Mucosa of descending colon (tissue), 3 donors: ENCODE data around the gene MANBA. TPM values are rescaled to one million over a fixed set of nuclear protein-coding genes. Genes with fewer than 3 reads are reported as not detected.
A peak's percentile ranks its signal among the peaks of the same experiment; 100 is the strongest.

Experiments
- ATAC-seq: fragments of 200-7000 bp; cut with Tn5 transposase; one replicate; pipeline ENCODE4 v1.9.1; 2020; ENCODE audit warnings: mild to moderate bottlenecking, moderate library complexity
- DNase-seq, 3 donors: peaks; one replicate each; pipeline ENCODE4 v3.0.0-alpha.2; 2020
- H3K36me3 ChIP-seq: fragments of 200-600 bp; one replicate; pipeline ENCODE4 v1.8.0; 2021; ENCODE audit warnings: low read depth, mild to moderate bottlenecking
- H3K4me1 ChIP-seq: fragments of 200-600 bp; one replicate; pipeline ENCODE4 v1.8.0; 2021; ENCODE audit warnings: low read depth, mild to moderate bottlenecking
- H3K4me3 ChIP-seq: fragments of 200-600 bp; one replicate; pipeline ENCODE4 v1.8.0; 2021; ENCODE audit warnings: mild to moderate bottlenecking
- H3K9me3 ChIP-seq: fragments of 200-600 bp; one replicate; pipeline ENCODE4 v1.8.0; 2021; ENCODE audit warnings: mild to moderate bottlenecking
- intact Hi-C, 2 donors: fragments of 100-400 bp; cut with DNase I in 1 of 2; cut with micrococcal nuclease in 1 of 2; formaldehyde crosslinking; loops; one replicate each; pipeline versions ENCODE4 v1.11.0 to v1.11.1; 2022; cut with DNase I, micrococcal nuclease
- total RNA-seq, 3 donors: library from RNA; stranded (reverse); fragmentation: NEBNext Ultra II Directional in 2 of 3; extraction: Animal tissue kit (Norgen Biotek cat#: 25700) in 2 of 3; gene quantifications; one replicate each; pipeline versions ENCODE4 v1.2.1 to v1.2.4, GENCODE V29; 2021 to 2023
- TF ChIP-seq, protein P1 (sequence below): fragments of 200-600 bp; IDR thresholded peaks from one replicate; pipeline ENCODE4 v1.8.0; 2022; ENCODE audit warnings: antibody characterized with exemption, mild to moderate bottlenecking
- donor health status: DM: no; HTN: no; CAD: no; lungs with moderate emphysema.
- donor health status: DM: no; HTN: no; CAD: no.
- donor health status: DM: no; HTN: yes; CAD: no.

The MANBA gene
- total RNA-seq, 3 donors from 2014 or later, result 15.5 to 25.0 (median 19.9) TPM

DNA sequence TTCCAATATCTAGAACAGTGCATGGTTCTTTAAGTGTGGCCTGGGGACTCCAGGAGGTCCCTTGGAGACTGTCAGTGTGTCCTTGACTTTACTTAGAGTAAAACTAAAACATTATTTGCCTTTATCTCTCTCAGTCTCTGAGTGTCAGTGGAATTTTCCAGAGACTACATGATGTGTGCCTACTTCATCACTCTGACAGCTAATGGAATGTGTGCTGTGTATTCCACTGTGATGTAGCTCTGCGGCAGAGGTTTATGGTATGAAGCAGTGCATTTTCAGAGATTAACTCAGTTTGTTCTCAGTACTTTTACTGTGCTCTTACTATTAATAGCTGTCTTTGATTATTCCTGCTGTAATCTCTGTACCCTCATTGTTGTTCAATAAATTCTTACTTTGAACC is 85.6 kb downstream of the MANBA start:
- ATAC-seq (no peak), DNase-seq (no peak)
- TF ChIP-seq, protein P1, sequence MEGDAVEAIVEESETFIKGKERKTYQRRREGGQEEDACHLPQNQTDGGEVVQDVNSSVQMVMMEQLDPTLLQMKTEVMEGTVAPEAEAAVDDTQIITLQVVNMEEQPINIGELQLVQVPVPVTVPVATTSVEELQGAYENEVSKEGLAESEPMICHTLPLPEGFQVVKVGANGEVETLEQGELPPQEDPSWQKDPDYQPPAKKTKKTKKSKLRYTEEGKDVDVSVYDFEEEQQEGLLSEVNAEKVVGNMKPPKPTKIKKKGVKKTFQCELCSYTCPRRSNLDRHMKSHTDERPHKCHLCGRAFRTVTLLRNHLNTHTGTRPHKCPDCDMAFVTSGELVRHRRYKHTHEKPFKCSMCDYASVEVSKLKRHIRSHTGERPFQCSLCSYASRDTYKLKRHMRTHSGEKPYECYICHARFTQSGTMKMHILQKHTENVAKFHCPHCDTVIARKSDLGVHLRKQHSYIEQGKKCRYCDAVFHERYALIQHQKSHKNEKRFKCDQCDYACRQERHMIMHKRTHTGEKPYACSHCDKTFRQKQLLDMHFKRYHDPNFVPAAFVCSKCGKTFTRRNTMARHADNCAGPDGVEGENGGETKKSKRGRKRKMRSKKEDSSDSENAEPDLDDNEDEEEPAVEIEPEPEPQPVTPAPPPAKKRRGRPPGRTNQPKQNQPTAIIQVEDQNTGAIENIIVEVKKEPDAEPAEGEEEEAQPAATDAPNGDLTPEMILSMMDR, result no peak
- Histone ChIP-seq H3K4me3 (no peak overlapping the region), H3K9me3 (no peaks in the 10 kb centered on the region), H3K36me3 (no peaks in the 10 kb centered on the region), H3K4me1 (no peaks in the 10 kb centered on the region)
- intact Hi-C loops, result no loop called here

DNA sequence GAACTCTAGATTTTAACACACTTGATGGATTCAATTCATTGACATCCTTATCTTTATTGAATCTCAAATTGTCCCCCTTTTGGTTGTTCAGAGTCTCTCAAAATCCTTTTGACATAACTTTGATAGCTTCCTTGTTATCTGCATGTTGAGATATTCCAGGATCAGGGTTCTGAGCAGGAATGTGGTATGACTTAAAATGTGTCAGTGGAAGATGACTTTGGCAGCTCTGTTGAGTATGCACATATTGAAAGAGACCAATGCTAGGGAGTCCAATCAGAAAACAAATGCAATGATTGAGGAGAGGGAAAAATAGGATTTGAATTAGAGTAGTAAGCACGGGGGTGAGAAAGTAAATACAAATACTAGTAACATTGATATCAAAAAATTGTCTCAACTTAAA is 93.8 kb downstream of the MANBA start:
- TF ChIP-seq, protein P1, result no peak
- H3K4me3 ChIP-seq, result no peak overlapping the region
- DNase-seq (no peak), ATAC-seq (no peak)
- no peaks in the 10 kb centered on the region for H3K4me1 ChIP-seq
- H3K36me3 ChIP-seq, result no peaks in the 10 kb centered on the region
- no peaks in the 10 kb centered on the region for H3K9me3 ChIP-seq
- intact Hi-C loops, result no loop called here

DNA sequence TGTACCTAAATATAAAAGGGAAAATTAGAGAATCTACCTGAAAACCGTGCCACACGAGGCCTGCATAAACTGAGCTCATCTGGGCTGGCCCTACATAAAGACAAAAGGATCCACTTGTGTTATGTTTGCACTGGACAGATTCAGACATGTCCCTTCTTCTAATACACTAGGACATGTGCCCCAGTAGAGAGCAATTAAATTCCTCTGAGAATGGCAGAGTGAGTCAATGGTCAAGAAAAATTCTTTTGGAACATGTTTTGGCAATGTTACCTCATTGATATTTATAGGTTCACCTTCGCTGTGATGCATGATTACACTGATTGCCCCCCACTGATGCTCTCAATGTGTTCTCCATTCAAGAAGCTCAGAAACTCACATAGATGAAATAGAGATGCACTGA is 95.2 kb downstream of the MANBA start:
- H3K4me3 ChIP-seq, result no peak overlapping the region
- TF ChIP-seq, protein P1, result no peak
- H3K36me3 ChIP-seq, result no peaks in the 10 kb centered on the region
- no peak for DNase-seq
- intact Hi-C loops, result no loop called here
- no peaks in the 10 kb centered on the region for H3K4me1 ChIP-seq
- H3K9me3 ChIP-seq, result no peaks in the 10 kb centered on the region
- ATAC-seq, result no peak

DNA sequence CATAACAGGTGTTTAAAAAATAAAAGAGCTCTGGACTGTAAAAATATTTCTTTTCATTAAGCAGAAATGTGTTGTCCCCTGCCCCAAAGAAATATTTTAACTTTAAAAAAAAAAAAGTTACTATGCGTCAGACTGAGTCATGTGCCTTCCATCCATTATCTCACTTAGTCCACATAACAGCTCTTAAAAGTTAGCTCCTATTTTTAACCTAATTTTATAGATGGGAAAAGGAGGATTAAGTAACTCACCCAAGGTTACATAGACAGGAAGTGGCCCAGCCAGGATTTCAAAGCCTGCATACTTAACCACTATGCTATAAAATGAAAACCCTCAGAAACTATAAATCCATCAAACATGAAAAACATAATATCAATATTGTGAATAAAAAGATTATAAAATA is 97.7 kb downstream of the MANBA start:
- Histone ChIP-seq H3K4me3 (no peak overlapping the region), H3K36me3 (no peaks in the 10 kb centered on the region), H3K4me1 (no peaks in the 10 kb centered on the region), H3K9me3 (no peaks in the 10 kb centered on the region)
- DNase-seq (no peak), ATAC-seq (no peak)
- TF ChIP-seq, protein P1, result no peak
- intact Hi-C loops, result no loop called here

DNA sequence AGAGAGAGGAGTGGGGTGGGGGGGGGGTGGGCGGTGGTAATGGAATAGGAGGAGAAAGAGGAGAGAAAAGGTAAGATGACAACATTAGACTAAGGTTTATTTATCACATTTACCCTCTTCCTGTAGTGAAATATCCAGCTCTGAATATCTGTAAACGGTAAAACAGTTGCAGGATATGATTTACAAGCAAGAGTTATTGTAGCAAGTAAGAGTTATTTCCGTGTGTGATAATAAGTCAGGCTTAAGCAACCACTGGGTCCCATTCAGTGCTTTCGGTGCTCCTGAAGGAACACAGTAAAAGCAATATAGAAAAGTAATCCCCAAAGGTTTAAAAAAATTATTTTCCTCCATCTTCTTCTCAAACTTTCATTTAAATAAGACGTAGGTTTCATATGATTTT is 103.6 kb downstream of the MANBA start:
- no peaks in the 10 kb centered on the region for H3K36me3 ChIP-seq
- H3K9me3 ChIP-seq, result no peaks in the 10 kb centered on the region
- intact Hi-C loops, result no loop called here
- ATAC-seq, result peak; percentile 56
- TF ChIP-seq, protein P1, result no peak
- no peaks in the 10 kb centered on the region for H3K4me1 ChIP-seq
- no peak for DNase-seq
- H3K4me3 ChIP-seq, result no peak overlapping the region

DNA sequence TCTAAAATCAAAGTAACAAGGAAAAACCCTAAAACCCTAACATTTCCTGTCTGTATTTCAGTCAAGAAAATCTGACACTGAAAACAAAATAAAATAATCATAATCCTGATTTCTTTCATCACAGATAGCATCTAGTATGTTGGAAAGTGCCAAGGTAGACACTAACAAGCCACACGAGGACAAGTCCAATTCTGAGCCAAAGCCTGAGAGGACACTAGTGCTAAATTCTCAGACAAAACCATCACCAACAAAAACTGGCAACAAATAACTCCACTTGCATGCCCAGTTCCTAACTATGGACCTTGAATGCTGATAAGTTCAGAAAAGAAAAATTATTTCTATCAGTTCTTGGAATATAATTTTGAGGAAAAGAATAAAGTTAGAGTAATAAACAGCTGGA is 113.7 kb downstream of the MANBA start:
- no peak overlapping the region for H3K4me3 ChIP-seq
- intact Hi-C loops, result no loop called here
- H3K4me1 ChIP-seq, result no peaks in the 10 kb centered on the region
- DNase-seq, result no peak
- no peaks in the 10 kb centered on the region for H3K9me3 ChIP-seq
- ATAC-seq, result no peak
- H3K36me3 ChIP-seq, result peaks cover 4% of the 10 kb centered on the region
- TF ChIP-seq, protein P1, result no peak
